Sciatic nerve (tissue), 2 donors: ENCODE measurements around the gene TMEM151A. TPM values are rescaled to one million over a fixed set of nuclear protein-coding genes. Genes with fewer than 3 reads are reported as not detected.
"Not testable (repeated sequence)": the region's sequence is repeated elsewhere in the genome, so short reads cannot be mapped to it uniquely, and the experiment has no call there.

Source experiments
- ATAC-seq: fragments of 200-7000 bp; cut with Tn5 transposase; one replicate; pipeline ENCODE4 v1.9.1; 2020; ENCODE audit warnings: mild to moderate bottlenecking, moderate library complexity
- DNase-seq: peaks from one replicate; pipeline ENCODE4 v3.0.0-alpha.2; 2020; ENCODE audit warnings: low spot score
- intact Hi-C: fragments of 100-400 bp; cut with DNase I; formaldehyde crosslinking; loops from one replicate; pipeline ENCODE4 v1.14.2; 2022
- total RNA-seq: library from RNA; stranded (reverse); fragmentation: NEBNext Ultra II Directional; extraction: Animal tissue kit (Norgen Biotek cat#: 25700); gene quantifications from one replicate; pipeline ENCODE4 v1.2.1, GENCODE V29; 2021
- donor health status: DM: no; HTN: no; CAD: no.
- donor health status: DM: no; HTN: no; CAD: no.

The TMEM151A gene
- 0.31 TPM for total RNA-seq

- DNase-seq (no peak), ATAC-seq (no peak)
- intact Hi-C loops, result no loop called here
These were observed at the start of gene TMEM151A for GRCh38 chr11:66291706-66292542. TSS of gene TMEM151A (plus strand) at chr11:66291894. CDS start at chr11:66292014, 120 bp downstream.

GRCh38 chr11:66242095-66242765 lies 49.5 kb upstream of the TMEM151A start:
- no peak for DNase-seq
- intact Hi-C loops, result no loop called here
- ATAC-seq, result peak; percentile 42

- DNase-seq (no peak), ATAC-seq (no peak)
- intact Hi-C loops, result no loop called here
These were observed 47.7 kb upstream of the TMEM151A start for GRCh38 chr11:66243782-66244535.

- ATAC-seq, result no peak
- intact Hi-C loops, result no loop called here
- DNase-seq, result no peak
These were observed 44.4 kb upstream of the TMEM151A start for GRCh38 chr11:66247295-66247694.

- DNase-seq, result no peak
- ATAC-seq, result no peak
- intact Hi-C loops, result no loop called here
These were observed 43.9 kb upstream of the TMEM151A start for GRCh38 chr11:66247801-66248200.

- ATAC-seq, result no peak
- DNase-seq, result no peak
- intact Hi-C loops, result no loop called here
These were observed 42.8 kb upstream of the TMEM151A start for GRCh38 chr11:66248903-66249302.

- DNase-seq (no peak), ATAC-seq (no peak)
- intact Hi-C loops, result no loop called here
These were observed 39.9 kb upstream of the TMEM151A start for GRCh38 chr11:66251809-66252208.

GRCh38 chr11:66253081-66253480 lies 38.6 kb upstream of the TMEM151A start:
- intact Hi-C loops, ATAC-seq, DNase-seq: not testable (repeated sequence)

- ATAC-seq, result no peak
- intact Hi-C loops, result no loop called here
- no peak for DNase-seq
These were observed 33.2 kb upstream of the TMEM151A start for GRCh38 chr11:66258473-66258893.

- DNase-seq (no peak), ATAC-seq (no peak)
- intact Hi-C loops, result no loop called here
These were observed 32.5 kb upstream of the TMEM151A start for GRCh38 chr11:66259225-66259624.

- DNase-seq, result no peak
- intact Hi-C loops, result no loop called here
- ATAC-seq, result no peak
These were observed 31.7 kb upstream of the TMEM151A start for GRCh38 chr11:66259956-66260355.

- DNase-seq, result no peak
- ATAC-seq, result no peak
- intact Hi-C loops, result no loop called here
These were observed 30.1 kb upstream of the TMEM151A start for GRCh38 chr11:66261578-66261977.

GRCh38 chr11:66262191-66262590 lies 29.5 kb upstream of the TMEM151A start:
- intact Hi-C loops, result no loop called here
- ATAC-seq, result no peak
- DNase-seq, result no peak

GRCh38 chr11:66262696-66263095 lies 29.0 kb upstream of the TMEM151A start:
- intact Hi-C loops, result no loop called here
- DNase-seq (no peak), ATAC-seq (no peak)

- intact Hi-C loops, result no loop called here
- ATAC-seq (no peak), DNase-seq (no peak)
These were observed 28.5 kb upstream of the TMEM151A start for GRCh38 chr11:66263231-66263630.

GRCh38 chr11:66263785-66264184 lies 27.9 kb upstream of the TMEM151A start:
- DNase-seq, result no peak
- intact Hi-C loops, result no loop called here

GRCh38 chr11:66264383-66264782 lies 27.3 kb upstream of the TMEM151A start:
- intact Hi-C loops, result no loop called here
- ATAC-seq (no peak), DNase-seq (no peak)

More at GRCh38 chr11:66263785-66264184, 27.9 kb upstream of the TMEM151A start:
- ATAC-seq, result no peak

- intact Hi-C loops, result no loop called here
- ATAC-seq, result no peak
These were observed 26.8 kb upstream of the TMEM151A start for GRCh38 chr11:66264914-66265313.

GRCh38 chr11:66265531-66266377 lies 25.9 kb upstream of the TMEM151A start:
- no peak for DNase-seq
- intact Hi-C loops, result no loop called here
- ATAC-seq, result no peak

More at GRCh38 chr11:66264914-66265313, 26.8 kb upstream of the TMEM151A start:
- no peak for DNase-seq
